SK-N-SH treated with all-trans-retinoic acid at 6 μM for 48 hours (cell line): ENCODE data around the gene PGM1.

Experiments used
- ATAC-seq: fragments of 200-7000 bp; cut with Tn5 transposase; 3 replicates; pipeline ENCODE4 v1.9.1; 2020; ENCODE audit warnings: mild to moderate bottlenecking, moderate library complexity
- ARNTL ChIP-seq: fragments of 450-650 bp; formaldehyde crosslinking; IDR thresholded peaks from 2 replicates; pipeline ENCODE4 v1.5.0; 2020; ENCODE audit warnings: low read depth, mild to moderate bottlenecking, moderate library complexity, borderline replicate concordance
- BACH2 ChIP-seq: fragments of 250-450 bp; sonication (Bioruptor Pico); IDR thresholded peaks from 2 replicates; pipeline ENCODE4 v1.9.0; 2021; ENCODE audit warnings: mild to moderate bottlenecking, borderline replicate concordance
- CSDC2 ChIP-seq: fragments of 250-450 bp; sonication (Bioruptor Pico); IDR thresholded peaks from 2 replicates; pipeline ENCODE4 v1.5.0; 2020; ENCODE audit warnings: mild to moderate bottlenecking, moderate library complexity
- CSRNP3 ChIP-seq: fragments of 250-450 bp; sonication (Bioruptor Pico); IDR thresholded peaks from 2 replicates; pipeline ENCODE4 v1.5.1; 2021; ENCODE audit warnings: mild to moderate bottlenecking, moderate library complexity
- ESRRG ChIP-seq: fragments of 250-450 bp; sonication (Bioruptor Pico); IDR thresholded peaks from 2 replicates; pipeline ENCODE4 v1.6.1; 2021; ENCODE audit warnings: mild to moderate bottlenecking
- GLIS3 ChIP-seq: fragments of 250-450 bp; sonication (Bioruptor Pico); IDR thresholded peaks from 2 replicates; pipeline ENCODE4 v1.5.0; 2020; ENCODE audit warnings: mild to moderate bottlenecking, moderate library complexity
- OSR1 ChIP-seq: fragments of 250-450 bp; sonication (Bioruptor Pico); IDR thresholded peaks from 2 replicates; pipeline ENCODE4 v1.8.0; 2022; ENCODE audit warnings: moderate library complexity, mild to moderate bottlenecking, inconsistent platforms
- PPARA ChIP-seq: fragments of 250-450 bp; sonication (Bioruptor Pico); IDR thresholded peaks from 2 replicates; pipeline ENCODE4 v1.5.0; 2020; ENCODE audit warnings: mild to moderate bottlenecking, borderline replicate concordance
- RARB ChIP-seq: fragments of 250-450 bp; sonication (Bioruptor Pico); IDR thresholded peaks from 2 replicates; pipeline ENCODE4 v1.8.0; 2021; ENCODE audit warnings: mild to moderate bottlenecking, moderate library complexity
- SNAI2 ChIP-seq: fragments of 250-450 bp; sonication (Bioruptor Pico); IDR thresholded peaks from 2 replicates; pipeline ENCODE4 v1.5.0; 2020; ENCODE audit warnings: mild to moderate bottlenecking, moderate library complexity
- TCF4 ChIP-seq: fragments of 250-450 bp; sonication (Bioruptor Pico); IDR thresholded peaks from 2 replicates; pipeline ENCODE4 v1.8.0; 2021; ENCODE audit warnings: mild to moderate bottlenecking, moderate library complexity, borderline replicate concordance
- TOX ChIP-seq: fragments of 250-450 bp; sonication (Bioruptor Pico); IDR thresholded peaks from 2 replicates; pipeline ENCODE4 v1.8.0; 2021; ENCODE audit warnings: mild to moderate bottlenecking, moderate library complexity, borderline replicate concordance
- ZC3H10 ChIP-seq: fragments of 250-450 bp; sonication (Bioruptor Pico); IDR thresholded peaks from 2 replicates; pipeline ENCODE4 v1.5.1; 2021; ENCODE audit warnings: mild to moderate bottlenecking, moderate library complexity
- ZFP3 ChIP-seq: fragments of 250-450 bp; sonication (Bioruptor Pico); IDR thresholded peaks from 2 replicates; pipeline ENCODE4 v1.5.0; 2020; ENCODE audit warnings: mild to moderate bottlenecking, moderate library complexity
- ZFP30 ChIP-seq: fragments of 450-650 bp; formaldehyde crosslinking; IDR thresholded peaks from 2 replicates; pipeline ENCODE4 v1.5.0; 2022; ENCODE audit warnings: mild to moderate bottlenecking, moderate library complexity
- ZNF565 ChIP-seq: fragments of 450-650 bp; formaldehyde crosslinking; conservative IDR thresholded peaks from 2 replicates; pipeline ENCODE4 v1.5.0; 2020; ENCODE audit warnings: low read depth, mild to moderate bottlenecking, moderate library complexity
- ZNF70 ChIP-seq: fragments of 450-650 bp; formaldehyde crosslinking; IDR thresholded peaks from 2 replicates; pipeline ENCODE4 v1.5.0; 2020; ENCODE audit warnings: mild to moderate bottlenecking, moderate library complexity
- ZNF8 ChIP-seq: fragments of 450-650 bp; formaldehyde crosslinking; IDR thresholded peaks from 2 replicates; pipeline ENCODE4 v1.5.0; 2020; ENCODE audit warnings: mild to moderate bottlenecking, moderate library complexity
- TF ChIP-seq, protein P1 (sequence below): fragments of 250-450 bp; sonication (Bioruptor Pico); IDR thresholded peaks from 2 replicates; pipeline ENCODE4 v1.8.0; 2020; ENCODE audit warnings: mild to moderate bottlenecking, moderate library complexity, borderline replicate concordance
- TF ChIP-seq, protein P2 (sequence below): fragments of 250-450 bp; sonication (Bioruptor Pico); IDR thresholded peaks from 2 replicates; pipeline ENCODE4 v1.5.1; 2020; ENCODE audit warnings: low read depth, mild to moderate bottlenecking, moderate library complexity
- TF ChIP-seq, protein P3 (sequence below): fragments of 250-450 bp; sonication (Bioruptor Pico); IDR thresholded peaks from 2 replicates; pipeline ENCODE4 v1.5.0; 2020; ENCODE audit warnings: mild to moderate bottlenecking, moderate library complexity

PGM1 gene

DNA sequence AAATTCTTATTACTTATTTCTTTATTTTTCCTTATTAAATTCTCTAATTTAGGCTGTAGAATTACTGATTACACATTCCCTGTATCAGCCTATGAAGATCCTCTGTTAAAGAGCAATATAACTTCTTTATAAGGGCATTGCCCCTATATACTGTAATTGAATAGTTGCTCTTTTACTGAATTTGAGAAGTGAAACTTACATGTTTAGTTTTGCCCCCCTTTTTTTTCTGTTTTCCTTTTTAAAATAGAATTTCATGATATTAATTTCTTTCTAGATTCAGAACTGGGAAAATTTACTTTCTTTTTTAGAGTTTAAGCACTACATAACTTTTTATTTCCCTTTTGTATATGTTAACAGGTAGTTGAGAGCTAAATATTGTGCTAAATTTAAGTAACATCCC, 29.5 kb upstream of the PGM1 start (continued):
- TF ChIP-seq, protein P1, sequence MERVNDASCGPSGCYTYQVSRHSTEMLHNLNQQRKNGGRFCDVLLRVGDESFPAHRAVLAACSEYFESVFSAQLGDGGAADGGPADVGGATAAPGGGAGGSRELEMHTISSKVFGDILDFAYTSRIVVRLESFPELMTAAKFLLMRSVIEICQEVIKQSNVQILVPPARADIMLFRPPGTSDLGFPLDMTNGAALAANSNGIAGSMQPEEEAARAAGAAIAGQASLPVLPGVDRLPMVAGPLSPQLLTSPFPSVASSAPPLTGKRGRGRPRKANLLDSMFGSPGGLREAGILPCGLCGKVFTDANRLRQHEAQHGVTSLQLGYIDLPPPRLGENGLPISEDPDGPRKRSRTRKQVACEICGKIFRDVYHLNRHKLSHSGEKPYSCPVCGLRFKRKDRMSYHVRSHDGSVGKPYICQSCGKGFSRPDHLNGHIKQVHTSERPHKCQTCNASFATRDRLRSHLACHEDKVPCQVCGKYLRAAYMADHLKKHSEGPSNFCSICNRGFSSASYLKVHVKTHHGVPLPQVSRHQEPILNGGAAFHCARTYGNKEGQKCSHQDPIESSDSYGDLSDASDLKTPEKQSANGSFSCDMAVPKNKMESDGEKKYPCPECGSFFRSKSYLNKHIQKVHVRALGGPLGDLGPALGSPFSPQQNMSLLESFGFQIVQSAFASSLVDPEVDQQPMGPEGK (CRISPR knock-in tag) = no peak
- TF ChIP-seq ARNTL (CRISPR knock-in tag) (no peak), PPARA (CRISPR knock-in tag) (no peak), ESRRG (CRISPR knock-in tag) (no peak), ZFP3 (CRISPR knock-in tag) (no peak), CSDC2 (no peak), TCF4 (CRISPR knock-in tag) (no peak), OSR1 (CRISPR knock-in tag) (no peak)
- TF ChIP-seq, protein P2, sequence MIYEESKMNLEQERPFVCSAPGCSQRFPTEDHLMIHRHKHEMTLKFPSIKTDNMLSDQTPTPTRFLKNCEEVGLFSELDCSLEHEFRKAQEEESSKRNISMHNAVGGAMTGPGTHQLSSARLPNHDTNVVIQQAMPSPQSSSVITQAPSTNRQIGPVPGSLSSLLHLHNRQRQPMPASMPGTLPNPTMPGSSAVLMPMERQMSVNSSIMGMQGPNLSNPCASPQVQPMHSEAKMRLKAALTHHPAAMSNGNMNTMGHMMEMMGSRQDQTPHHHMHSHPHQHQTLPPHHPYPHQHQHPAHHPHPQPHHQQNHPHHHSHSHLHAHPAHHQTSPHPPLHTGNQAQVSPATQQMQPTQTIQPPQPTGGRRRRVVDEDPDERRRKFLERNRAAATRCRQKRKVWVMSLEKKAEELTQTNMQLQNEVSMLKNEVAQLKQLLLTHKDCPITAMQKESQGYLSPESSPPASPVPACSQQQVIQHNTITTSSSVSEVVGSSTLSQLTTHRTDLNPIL = no peak

DNA sequence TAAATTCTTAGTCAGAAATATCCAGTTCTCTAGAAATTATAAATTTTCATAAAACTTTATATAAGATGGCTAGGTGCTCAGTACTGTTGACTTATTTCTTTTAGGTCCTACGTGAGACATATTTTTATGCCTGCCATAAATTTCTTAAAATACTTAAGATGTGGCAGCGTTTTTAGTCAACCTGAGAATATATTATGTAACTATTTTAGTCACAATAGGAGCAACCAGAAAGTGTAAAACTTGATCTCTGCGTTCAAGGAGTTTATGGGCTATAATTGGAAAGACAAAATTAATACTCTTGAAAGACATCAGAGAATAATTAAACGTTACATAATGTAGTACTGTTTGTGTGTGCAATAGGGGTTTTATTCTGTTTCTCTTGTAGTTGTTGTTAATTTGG, 24.1 kb upstream of the PGM1 start:
- no peak for ATAC-seq
- TF ChIP-seq, protein P2 = no peak
- no peak for TF ChIP-seq RARB
- TF ChIP-seq, protein P1 (CRISPR knock-in tag) = no peak
- no peak for TF ChIP-seq ESRRG (CRISPR knock-in tag)
- TF ChIP-seq TOX (CRISPR knock-in tag) = no peak
- TF ChIP-seq, protein P3, sequence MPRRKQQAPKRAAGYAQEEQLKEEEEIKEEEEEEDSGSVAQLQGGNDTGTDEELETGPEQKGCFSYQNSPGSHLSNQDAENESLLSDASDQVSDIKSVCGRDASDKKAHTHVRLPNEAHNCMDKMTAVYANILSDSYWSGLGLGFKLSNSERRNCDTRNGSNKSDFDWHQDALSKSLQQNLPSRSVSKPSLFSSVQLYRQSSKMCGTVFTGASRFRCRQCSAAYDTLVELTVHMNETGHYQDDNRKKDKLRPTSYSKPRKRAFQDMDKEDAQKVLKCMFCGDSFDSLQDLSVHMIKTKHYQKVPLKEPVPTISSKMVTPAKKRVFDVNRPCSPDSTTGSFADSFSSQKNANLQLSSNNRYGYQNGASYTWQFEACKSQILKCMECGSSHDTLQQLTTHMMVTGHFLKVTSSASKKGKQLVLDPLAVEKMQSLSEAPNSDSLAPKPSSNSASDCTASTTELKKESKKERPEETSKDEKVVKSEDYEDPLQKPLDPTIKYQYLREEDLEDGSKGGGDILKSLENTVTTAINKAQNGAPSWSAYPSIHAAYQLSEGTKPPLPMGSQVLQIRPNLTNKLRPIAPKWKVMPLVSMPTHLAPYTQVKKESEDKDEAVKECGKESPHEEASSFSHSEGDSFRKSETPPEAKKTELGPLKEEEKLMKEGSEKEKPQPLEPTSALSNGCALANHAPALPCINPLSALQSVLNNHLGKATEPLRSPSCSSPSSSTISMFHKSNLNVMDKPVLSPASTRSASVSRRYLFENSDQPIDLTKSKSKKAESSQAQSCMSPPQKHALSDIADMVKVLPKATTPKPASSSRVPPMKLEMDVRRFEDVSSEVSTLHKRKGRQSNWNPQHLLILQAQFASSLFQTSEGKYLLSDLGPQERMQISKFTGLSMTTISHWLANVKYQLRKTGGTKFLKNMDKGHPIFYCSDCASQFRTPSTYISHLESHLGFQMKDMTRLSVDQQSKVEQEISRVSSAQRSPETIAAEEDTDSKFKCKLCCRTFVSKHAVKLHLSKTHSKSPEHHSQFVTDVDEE (CRISPR knock-in tag) = no peak
- no peak for TF ChIP-seq BACH2
- TF ChIP-seq ZNF565 = no peak
- no peak for TF ChIP-seq ZNF8 (CRISPR knock-in tag)
- no peak for TF ChIP-seq CSRNP3
- no peak for TF ChIP-seq ZFP30 (CRISPR knock-in tag)
- no peak for TF ChIP-seq ARNTL (CRISPR knock-in tag)
- no peak for TF ChIP-seq ZC3H10 (CRISPR knock-in tag)
- TF ChIP-seq SNAI2 (CRISPR knock-in tag) = no peak
- no peak for TF ChIP-seq GLIS3
- TF ChIP-seq ZNF70 = no peak
- TF ChIP-seq TCF4 (CRISPR knock-in tag) = no peak
- TF ChIP-seq OSR1 (CRISPR knock-in tag) = no peak
